HepG2 (cell line): ENCODE measurements around the gene ADGRF4. TPM values are rescaled to one million over a fixed set of nuclear protein-coding genes. Genes with fewer than 3 reads are reported as not detected.

ENCODE experiments used
- ATAC-seq: fragments of 200-7000 bp; cut with Tn5 transposase; 3 replicates; pipeline ENCODE4 v1.9.1; 2020; ENCODE audit warnings: mild to moderate bottlenecking, moderate library complexity
- BruUV-seq: library from RNA; stranded (reverse); fragments of 400-500 nt; replicated peaks from 2 replicates; lab custom pipeline; 2021; lab: Mats Ljungman, UMichigan
- CTCF ChIA-PET: fragments of 300-600 bp; formaldehyde crosslinking; extraction: SDS; loops from one replicate; lab custom pipeline; 2021; ENCODE audit warnings: low total read pairs, inconsistent platforms, low intra/inter-chr PET ratio; lab: Yijun Ruan, JAX
- POLR2A ChIA-PET: fragments of 350-600 bp; sonication (Branson Sonifier 250); formaldehyde crosslinking; loops from one replicate; lab custom pipeline; 2020; ENCODE audit warnings: antibody characterized with exemption, inconsistent platforms; lab: Yijun Ruan, JAX
- DNase-seq: peaks from one replicate; pipeline ENCODE4 v3.0.0-alpha.2; 2015; ENCODE audit warnings: low spot score
- FAIRE-seq: peaks from 3 replicates; lab custom pipeline; 2011; peaks lifted over from hg19 to GRCh38; lab: Jason Lieb, UNC
- H2AFZ ChIP-seq: one replicate; pipeline ENCODE4 v1.6.1; 2011; ENCODE audit warnings: low read length, inconsistent platforms
- H3K27ac ChIP-seq: fragments of 300-600 bp; 3 replicates; pipeline ENCODE4 v1.8.0; 2011; ENCODE audit warnings: mixed run types, mild to moderate bottlenecking, mixed read lengths, low read length, inconsistent platforms; ENCODE audit not compliant: insufficient read depth; ENCODE audit errors: extremely low read length
- H3K27me3 ChIP-seq, 2 experiments: fragments of 200-600 bp in 1 of 2; 2 replicates in 1 of 2; 3 replicates in 1 of 2; pipeline versions ENCODE4 v1.6.0 to v1.8.0; 2011; ENCODE audit warnings: low read length in 2 of 2, mild to moderate bottlenecking in 2 of 2, moderate library complexity in 2 of 2, inconsistent platforms in 1 of 2; ENCODE audit not compliant: insufficient read depth in 2 of 2, control insufficient read depth in 1 of 2
- H3K36me3 ChIP-seq, 2 experiments: fragments of 200-600 bp in 1 of 2; replicated peaks in 1 of 2; 2 replicates in 1 of 2; 3 replicates in 1 of 2; pipeline versions ENCODE4 v1.5.1 to v1.8.0; 2011; ENCODE audit warnings: low read length in 2 of 2, inconsistent platforms in 1 of 2; ENCODE audit not compliant: insufficient read depth in 2 of 2, control insufficient read depth in 1 of 2
- H3K4me1 ChIP-seq: 2 replicates; pipeline ENCODE4 v1.5.1; 2012; ENCODE audit warnings: low read length, inconsistent platforms; ENCODE audit not compliant: insufficient read depth
- H3K4me2 ChIP-seq: 2 replicates; pipeline ENCODE4 v1.6.0; 2011; ENCODE audit warnings: low read depth, low read length, inconsistent platforms
- H3K4me3 ChIP-seq, 3 experiments: fragments of 200-600 bp in 1 of 3; sonication (generic), shearing (Covaris generic) in 1 of 3; replicated peaks in 1 of 3; 2 replicates each; pipeline ENCODE4 v1.5.1; 2011 to 2016; ENCODE audit warnings: low read length in 3 of 3, inconsistent platforms in 2 of 3, low read depth in 2 of 3, mild to moderate bottlenecking in 2 of 3, control low read depth in 1 of 3, mixed read lengths in 1 of 3; ENCODE audit not compliant: insufficient read depth in 1 of 3
- H3K79me2 ChIP-seq: one replicate; pipeline ENCODE4 v1.6.1; 2011; ENCODE audit warnings: low read length, inconsistent platforms; ENCODE audit not compliant: insufficient read depth
- H3K9ac ChIP-seq: 2 replicates; pipeline ENCODE4 v1.6.0; 2011; ENCODE audit warnings: mild to moderate bottlenecking, low read depth, low read length, inconsistent platforms; ENCODE audit not compliant: insufficient read depth
- H3K9me3 ChIP-seq: 2 replicates; pipeline ENCODE4 v1.5.1; 2012; ENCODE audit warnings: mild to moderate bottlenecking, low read length
- H4K20me1 ChIP-seq: 2 replicates; pipeline ENCODE4 v1.6.0; 2011; ENCODE audit warnings: inconsistent platforms, mild to moderate bottlenecking, low read length, moderate library complexity; ENCODE audit not compliant: insufficient read depth
- CBX5 ChIP-seq: sonication (generic); formaldehyde crosslinking; IDR thresholded peaks from 2 replicates; pipeline ENCODE4 v1.4.0; 2020; ENCODE audit warnings: missing genetic modification reagents, borderline replicate concordance
- FOXP1 ChIP-seq, 2 experiments: fragments of 450-650 bp in 1 of 2; IDR thresholded peaks; 2 replicates each; pipeline ENCODE4 v1.6.1; 2017 to 2018; ENCODE audit warnings: antibody characterized with exemption in 1 of 2
- KLF16 ChIP-seq, 2 experiments: sonication (generic) in 1 of 2; formaldehyde crosslinking in 1 of 2; IDR thresholded peaks; 2 replicates each; pipeline versions ENCODE4 v1.6.1 to v1.8.0; 2016 to 2023; ENCODE audit warnings: missing genetic modification reagents in 2 of 2, missing compliant biosample characterization in 1 of 2
- MED13 ChIP-seq: sonication (generic); formaldehyde crosslinking; IDR thresholded peaks from 2 replicates; pipeline ENCODE4 v1.5.0; 2020; ENCODE audit warnings: missing genetic modification reagents
- PCBP2 ChIP-seq: fragments of 200-400 bp; formaldehyde crosslinking; optimal IDR thresholded peaks from 2 replicates; pipeline ENCODE3; 2018; ENCODE audit warnings: low read length, low read depth; ENCODE audit not compliant: poor library complexity, severe bottlenecking
- TBX3 ChIP-seq: fragments of 450-650 bp; IDR thresholded peaks from 2 replicates; pipeline ENCODE4 v1.6.1; 2017; ENCODE audit warnings: antibody characterized with exemption, mild to moderate bottlenecking, inconsistent platforms, borderline replicate concordance
- YEATS2 ChIP-seq: sonication (generic); formaldehyde crosslinking; IDR thresholded peaks from 2 replicates; pipeline ENCODE4 v1.4.0; 2020; ENCODE audit warnings: missing genetic modification reagents, borderline replicate concordance
- ZGPAT ChIP-seq: IDR thresholded peaks from 2 replicates; pipeline ENCODE4 v1.6.1; 2016; ENCODE audit warnings: mild to moderate bottlenecking
- ZNF431 ChIP-seq: sonication (generic); formaldehyde crosslinking; IDR thresholded peaks from 2 replicates; pipeline ENCODE4 v1.9.0; 2022; ENCODE audit warnings: missing genetic modification reagents, low read depth, mild to moderate bottlenecking, borderline replicate concordance
- ZNF496 ChIP-seq: sonication (generic); formaldehyde crosslinking; IDR thresholded peaks from 2 replicates; pipeline ENCODE4 v1.8.1; 2023; ENCODE audit warnings: mild to moderate bottlenecking, moderate library complexity, missing genetic modification reagents; ENCODE audit not compliant: insufficient replicate concordance
- ZNF597 ChIP-seq: sonication (generic); formaldehyde crosslinking; IDR thresholded peaks from 2 replicates; pipeline ENCODE4 v1.5.0; 2020; ENCODE audit warnings: missing genetic modification reagents
- ZNF703 ChIP-seq: sonication (generic); formaldehyde crosslinking; IDR thresholded peaks from 2 replicates; pipeline ENCODE4 v1.5.1; 2020; ENCODE audit warnings: missing genetic modification reagents, mild to moderate bottlenecking, moderate library complexity, borderline replicate concordance
- ZSCAN30 ChIP-seq: sonication (generic); formaldehyde crosslinking; IDR thresholded peaks from 2 replicates; pipeline ENCODE4 v1.5.0; 2020; ENCODE audit warnings: mild to moderate bottlenecking, missing genetic modification reagents
- WGBS: methylation state at CpG from one replicate; pipeline ENCODE4 v1.1.6; 2017; ENCODE audit warnings: low lambda C conversion rate; 5-methylcytosine and 5-hydroxymethylcytosine counted together
- in situ Hi-C: cut with HindIII; loops from 2 replicates; pipeline ENCODE4 v1.10.0; 2017; ENCODE audit warnings: low pct_unique_long_range_greater_than_20kb; ENCODE audit not compliant: extremely low pct_ligation_motif_present
- intact Hi-C: fragments of 100-400 bp; cut with micrococcal nuclease; formaldehyde crosslinking; loops from one replicate; pipeline ENCODE4 v1.10.0; 2022; ENCODE audit not compliant: unreplicated experiment
- polyA plus RNA-seq, 8 experiments: library from polyadenylated mRNA; depleted of rRNA in 3 of 8; stranded (reverse) in 7 of 8; unstranded in 1 of 8; fragments of >200 nt; fragmentation: Illumina TruSeq in 4 of 8; extraction: Trizol in 4 of 8; gene quantifications; 2 replicates each; pipeline versions ENCODE4 v1.2.1 to v1.2.3, GENCODE V29; 2011 to 2016; ENCODE audit warnings: low read depth in 4 of 8, missing spikeins in 1 of 8, mixed read lengths in 1 of 8; ENCODE audit not compliant: insufficient read depth in 1 of 8
- total RNA-seq, 5 experiments: library from RNA; depleted of rRNA; stranded (reverse); fragments of >200 nt; fragmentation: Illumina TruSeq; extraction: Trizol; gene quantifications; 2 replicates each; pipeline ENCODE4 v1.2.3, GENCODE V29; 2016; ENCODE audit warnings: low read depth in 1 of 5

Gene ADGRF4
- total and polyA plus RNA-seq, 2 of the 13 experiments (the other 11 are each of a cell fraction or from before 2014, with no cell fraction given): 0.01 TPM; not detected in 1

GRCh38 chr6:47674673-47675072 is 23.7 kb upstream of the ADGRF4 start:
- Histone ChIP-seq H3K9ac (no peak overlapping the region), H2AFZ (no peak overlapping the region), H3K79me2 (no peaks in the 10 kb centered on the region), H3K9me3 (no peaks in the 10 kb centered on the region), H3K4me3 (no peak overlapping the region), H3K27me3 (peaks cover 0 to 10% of the 10 kb centered on the region in 2 experiments; a peak in 2 of 5 replicates), H3K36me3 (no peaks in the 10 kb centered on the region), H4K20me1 (no peaks in the 10 kb centered on the region; the same call in 1 of the 2 replicates), H3K4me2 (no peak overlapping the region), H3K4me1 (peaks cover 6% of the 10 kb centered on the region; the same call in 1 of the 2 replicates), H3K27ac (no peak overlapping the region)
- ATAC-seq (no peak), FAIRE-seq (no peak), DNase-seq (no peak)
- TF ChIP-seq MED13 (CRISPR knock-in tag): no peak
- intact Hi-C loops: no loop called here
- BruUV-seq: no TSS peak
- CTCF ChIA-PET: no interaction called here
- 2% methylated on average over 3 of the region's 3 CpGs for WGBS
- POLR2A ChIA-PET: no interaction called here
- in situ Hi-C loops: no loop called here

- H3K4me3 ChIP-seq: no peak overlapping the region
- FAIRE-seq (no peak), DNase-seq (no peak), ATAC-seq (no peak)
- intact Hi-C loops: no loop called here
- no peak overlapping the region for H3K9ac ChIP-seq
- no TSS peak for BruUV-seq
- H3K27me3 ChIP-seq: peaks cover 0 to 10% of the 10 kb centered on the region in 2 experiments; a peak in 2 of 5 replicates
- H3K27ac ChIP-seq: no peak overlapping the region
- 3% methylated on average over 4 of the region's 4 CpGs for WGBS
- no peaks in the 10 kb centered on the region for H3K36me3 ChIP-seq
- ChIA-PET CTCF (no interaction called here), POLR2A (no interaction called here)
- in situ Hi-C loops: no loop called here
- H3K4me1 ChIP-seq: no peaks in the 10 kb centered on the region
- H3K79me2 ChIP-seq: no peaks in the 10 kb centered on the region
- H2AFZ ChIP-seq: no peak overlapping the region
- no peaks in the 10 kb centered on the region for H4K20me1 ChIP-seq
- no peak overlapping the region for H3K4me2 ChIP-seq
- H3K9me3 ChIP-seq: no peaks in the 10 kb centered on the region
- TF ChIP-seq ZGPAT (CRISPR knock-in tag) (no peak), TBX3 (no peak), PCBP2 (no peak), FOXP1 (IDR thresholded peaks at IDR 0.05) (no peak), FOXP1 (CRISPR knock-in tag; IDR thresholded peaks at IDR 0.05) (no peak), ZNF597 (CRISPR knock-in tag) (no peak), YEATS2 (no peak), CBX5 (CRISPR knock-in tag) (no peak), ZNF703 (CRISPR knock-in tag) (no peak), KLF16 (CRISPR knock-in tag; IDR thresholded peaks at IDR 0.05) (no peak), ZSCAN30 (CRISPR knock-in tag) (no peak), ZNF431 (CRISPR knock-in tag) (no peak), ZNF496 (CRISPR knock-in tag) (no peak)
These were observed 20.8 kb upstream of the ADGRF4 start for GRCh38 chr6:47677381-47678100.
